NOMO-1 (cell line): ENCODE measurements around the gene HBA2.
"Not testable (repeated sequence)": the region's sequence is repeated elsewhere in the genome, so short reads cannot be mapped to it uniquely, and the experiment has no call there.

Source experiments
- DNase-seq, 2 experiments: peaks; one replicate each; lab custom pipeline; 2025; ENCODE audit not compliant: unreplicated experiment in 2 of 2; lab: John Stamatoyannopoulos, UW

The HBA2 gene

GRCh38 chr16:191831-192230 lies 19.2 kb downstream of the HBA2 start:
- DNase-seq = no peak

GRCh38 chr16:192686-193085 lies 20.0 kb downstream of the HBA2 start:
- DNase-seq = no peak

GRCh38 chr16:193441-193840 lies 20.8 kb downstream of the HBA2 start:
- no peak for DNase-seq

GRCh38 chr16:194516-194915 lies 21.8 kb downstream of the HBA2 start:
- DNase-seq = no peak

GRCh38 chr16:200388-200787 lies 27.7 kb downstream of the HBA2 start:
- no peak for DNase-seq

GRCh38 chr16:203246-203645 lies 30.6 kb downstream of the HBA2 start:
- DNase-seq = no peak

- DNase-seq = not testable (repeated sequence)
Observed at GRCh38 chr16:204046-204445, 31.4 kb downstream of the HBA2 start.

GRCh38 chr16:209359-209758 lies 36.7 kb downstream of the HBA2 start:
- not testable (repeated sequence) for DNase-seq

GRCh38 chr16:211631-212180 lies 39.0 kb downstream of the HBA2 start:
- DNase-seq = not testable (repeated sequence)

GRCh38 chr16:212999-213398 lies 40.3 kb downstream of the HBA2 start:
- DNase-seq = no peak

- DNase-seq = no peak
Observed at GRCh38 chr16:220021-220420, 47.3 kb downstream of the HBA2 start.
